Parathyroid adenoma (tissue), 2 donors: ENCODE measurements around the gene ARHGEF7.
"Not testable (repeated sequence)": the region's sequence is repeated elsewhere in the genome, so short reads cannot be mapped to it uniquely, and the experiment has no call there.

Experiments
- H2AFZ ChIP-seq: fragments of 300-600 bp; sonication (generic); one replicate; pipeline ENCODE4 v1.7.0; 2017; ENCODE audit warnings: antibody characterized with exemption, mild to moderate bottlenecking
- H3K27ac ChIP-seq: fragments of 300-600 bp; sonication (generic); one replicate; pipeline ENCODE4 v1.7.0; 2017
- H3K27me3 ChIP-seq: fragments of 300-600 bp; sonication (generic); one replicate; pipeline ENCODE4 v1.7.0; 2017; ENCODE audit warnings: low read length; ENCODE audit not compliant: control insufficient read depth, insufficient read depth
- H3K36me3 ChIP-seq: fragments of 300-600 bp; sonication (generic); one replicate; pipeline ENCODE4 v1.7.0; 2017; ENCODE audit warnings: low read length; ENCODE audit not compliant: control insufficient read depth, insufficient read depth
- H3K4me1 ChIP-seq: fragments of 300-600 bp; sonication (generic); one replicate; pipeline ENCODE4 v1.7.0; 2017; ENCODE audit warnings: control low read depth
- H3K4me2 ChIP-seq: fragments of 300-600 bp; sonication (generic); one replicate; pipeline ENCODE4 v1.7.0; 2017; ENCODE audit warnings: low read length
- H3K4me3 ChIP-seq: fragments of 300-600 bp; sonication (generic); one replicate; pipeline ENCODE4 v1.7.0; 2017; ENCODE audit warnings: low read depth, low read length
- H3K79me2 ChIP-seq: fragments of 300-600 bp; sonication (generic); one replicate; pipeline ENCODE4 v1.7.0; 2017; ENCODE audit warnings: control low read depth
- H3K9ac ChIP-seq: fragments of 300-600 bp; sonication (generic); one replicate; pipeline ENCODE4 v1.7.0; 2017; ENCODE audit warnings: mild to moderate bottlenecking
- H3K9me3 ChIP-seq: fragments of 300-600 bp; sonication (generic); one replicate; pipeline ENCODE4 v1.7.0; 2017; ENCODE audit warnings: low read length; ENCODE audit not compliant: control insufficient read depth
- CTCF ChIP-seq: fragments of 300-600 bp; sonication (generic); IDR thresholded peaks from one replicate; pipeline ENCODE4 v1.7.0; 2017; ENCODE audit warnings: antibody characterized with exemption, mild to moderate bottlenecking
- donor health status: primary hyperparathyroidism.

The ARHGEF7 gene

GRCh38 chr13:111074826-111075225 lies 40.3 kb upstream of the ARHGEF7 start:
- Histone ChIP-seq H3K4me2 (no peak overlapping the region), H3K4me3 (no peak overlapping the region), H3K27me3 (no peaks in the 10 kb centered on the region), H3K9ac (no peak overlapping the region), H2AFZ (no peak overlapping the region), H3K27ac (no peak overlapping the region), H3K36me3 (no peaks in the 10 kb centered on the region), H3K9me3 (no peaks in the 10 kb centered on the region), H3K79me2 (no peaks in the 10 kb centered on the region), H3K4me1 (no peaks in the 10 kb centered on the region)
- TF ChIP-seq CTCF, result no peak

- Histone ChIP-seq H2AFZ (no peak overlapping the region), H3K27ac (no peak overlapping the region), H3K4me2 (no peak overlapping the region), H3K79me2 (no peaks in the 10 kb centered on the region), H3K9me3 (no peaks in the 10 kb centered on the region), H3K9ac (no peak overlapping the region), H3K4me3 (no peak overlapping the region), H3K36me3 (no peaks in the 10 kb centered on the region), H3K4me1 (no peaks in the 10 kb centered on the region), H3K27me3 (no peaks in the 10 kb centered on the region)
- TF ChIP-seq CTCF, result no peak
These were observed 38.7 kb upstream of the ARHGEF7 start for GRCh38 chr13:111076155-111077013.

GRCh38 chr13:111079375-111079774 lies 35.7 kb upstream of the ARHGEF7 start:
- Histone ChIP-seq H3K27me3 (no peaks in the 10 kb centered on the region), H3K4me2 (no peak overlapping the region), H3K9me3 (no peaks in the 10 kb centered on the region), H3K4me3 (no peak overlapping the region), H3K27ac (no peak overlapping the region), H2AFZ (no peak overlapping the region), H3K9ac (no peak overlapping the region), H3K4me1 (no peaks in the 10 kb centered on the region), H3K79me2 (no peaks in the 10 kb centered on the region), H3K36me3 (no peaks in the 10 kb centered on the region)
- TF ChIP-seq CTCF, result no peak

- H3K36me3 ChIP-seq, result no peaks in the 10 kb centered on the region
- no peak for TF ChIP-seq CTCF
These were observed 34.5 kb upstream of the ARHGEF7 start for GRCh38 chr13:111080642-111081041.

GRCh38 chr13:111082240-111082639 lies 32.9 kb upstream of the ARHGEF7 start:
- H2AFZ ChIP-seq, result no peak overlapping the region
- TF ChIP-seq CTCF, result no peak
- H3K9ac ChIP-seq, result no peak overlapping the region
- H3K27me3 ChIP-seq, result no peaks in the 10 kb centered on the region
- no peaks in the 10 kb centered on the region for H3K79me2 ChIP-seq
- no peaks in the 10 kb centered on the region for H3K4me1 ChIP-seq
- H3K36me3 ChIP-seq, result no peaks in the 10 kb centered on the region
- H3K4me3 ChIP-seq, result no peak overlapping the region
- H3K27ac ChIP-seq, result no peak overlapping the region
- H3K4me2 ChIP-seq, result no peak overlapping the region
- H3K9me3 ChIP-seq, result no peaks in the 10 kb centered on the region

More at GRCh38 chr13:111080642-111081041, 34.5 kb upstream of the ARHGEF7 start:
- no peak overlapping the region for H3K27ac ChIP-seq
- H3K4me1 ChIP-seq, result no peaks in the 10 kb centered on the region
- H3K79me2 ChIP-seq, result no peaks in the 10 kb centered on the region
- H3K9ac ChIP-seq, result no peak overlapping the region
- H3K4me2 ChIP-seq, result no peak overlapping the region
- H3K27me3 ChIP-seq, result no peaks in the 10 kb centered on the region
- H3K4me3 ChIP-seq, result no peak overlapping the region
- no peak overlapping the region for H2AFZ ChIP-seq
- H3K9me3 ChIP-seq, result no peaks in the 10 kb centered on the region

- not testable (repeated sequence) for H2AFZ ChIP-seq, H3K9me3 ChIP-seq, H3K4me2 ChIP-seq, H3K4me1 ChIP-seq, H3K79me2 ChIP-seq, H3K36me3 ChIP-seq, H3K9ac ChIP-seq, H3K4me3 ChIP-seq, H3K27ac ChIP-seq, H3K27me3 ChIP-seq
These were observed 32.3 kb upstream of the ARHGEF7 start for GRCh38 chr13:111082769-111083168.

- H3K9me3 ChIP-seq, H3K27ac ChIP-seq, H3K9ac ChIP-seq, H3K27me3 ChIP-seq, H3K4me3 ChIP-seq, H3K4me2 ChIP-seq, H2AFZ ChIP-seq, H3K4me1 ChIP-seq, H3K36me3 ChIP-seq, H3K79me2 ChIP-seq: not testable (repeated sequence)
These were observed 31.4 kb upstream of the ARHGEF7 start for GRCh38 chr13:111083693-111084092.
